ENCODE results near the gene FBXW12. TPM values are rescaled to one million over a fixed set of nuclear protein-coding genes. Genes with fewer than 3 reads are reported as not detected.

Gene FBXW12
- total RNA-seq, 4 donors from 2014 or later = not detected

GRCh38 chr3:48338635-48339034 lies 33.4 kb upstream of the FBXW12 start:
- Histone ChIP-seq H3K4me3 (no peak overlapping the region), H3K27me3 (no peaks in the 10 kb centered on the region), H3K9me3 (no peaks in the 10 kb centered on the region), H3K36me3 (no peaks in the 10 kb centered on the region), H3K27ac (no peak overlapping the region), H3K4me1 (no peaks in the 10 kb centered on the region)
- intact Hi-C loops (cut with DNase I; ENCODE audit: low total_unique reads) (no loop called here), in situ Hi-C loops (cut with MboI; ENCODE audit: low sequenced_read_pairs in 4 of 4) (no loop called here)
- no peak for DNase-seq
- ATAC-seq = no peak
- no peak for TF ChIP-seq POLR2A (IDR thresholded peaks at IDR 0.05)
- no peak for TF ChIP-seq CTCF (IDR thresholded peaks at IDR 0.05 in 4 of 5, conservative IDR thresholded peaks at IDR 0.05 in 1 of 5)

GRCh38 chr3:48343432-48343831 lies 28.6 kb upstream of the FBXW12 start:
- DNase-seq (no peak), ATAC-seq (no peak)
- H3K36me3 ChIP-seq = no peaks in the 10 kb centered on the region
- H3K27me3 ChIP-seq = no peaks in the 10 kb centered on the region
- in situ Hi-C loops (cut with MboI; ENCODE audit: low sequenced_read_pairs in 4 of 4) = no loop called here
- TF ChIP-seq POLR2A (IDR thresholded peaks at IDR 0.05) (no peak), CTCF (IDR thresholded peaks at IDR 0.05 in 4 of 5, conservative IDR thresholded peaks at IDR 0.05 in 1 of 5) (no peak)
- no peak overlapping the region for H3K27ac ChIP-seq
- no peaks in the 10 kb centered on the region for H3K4me1 ChIP-seq
- no peak overlapping the region for H3K4me3 ChIP-seq
- intact Hi-C loops (cut with DNase I; ENCODE audit: low total_unique reads) = no loop called here
- no peaks in the 10 kb centered on the region for H3K9me3 ChIP-seq

- Histone ChIP-seq H3K4me1 (no peaks in the 10 kb centered on the region), H3K36me3 (no peaks in the 10 kb centered on the region), H3K9me3 (no peaks in the 10 kb centered on the region), H3K4me3 (no peak overlapping the region), H3K27me3 (no peaks in the 10 kb centered on the region), H3K27ac (no peak overlapping the region)
- DNase-seq = no peak
- ATAC-seq = no peak
- TF ChIP-seq CTCF (IDR thresholded peaks at IDR 0.05 in 4 of 5, conservative IDR thresholded peaks at IDR 0.05 in 1 of 5) = no peak
- TF ChIP-seq POLR2A (IDR thresholded peaks at IDR 0.05) = no peak
- in situ Hi-C loops (cut with MboI; ENCODE audit: low sequenced_read_pairs in 4 of 4) = no loop called here
- intact Hi-C loops (cut with DNase I; ENCODE audit: low total_unique reads) = no loop called here
Measured at GRCh38 chr3:48344867-48345507, 27.0 kb upstream of the FBXW12 start.

GRCh38 chr3:48345946-48346572 lies 26.0 kb upstream of the FBXW12 start:
- no peak for DNase-seq
- intact Hi-C loops (cut with DNase I; ENCODE audit: low total_unique reads) (no loop called here), in situ Hi-C loops (cut with MboI; ENCODE audit: low sequenced_read_pairs in 4 of 4) (no loop called here)
- Histone ChIP-seq H3K27me3 (no peaks in the 10 kb centered on the region), H3K4me1 (no peaks in the 10 kb centered on the region), H3K27ac (no peak overlapping the region), H3K9me3 (no peaks in the 10 kb centered on the region), H3K4me3 (no peak overlapping the region), H3K36me3 (no peaks in the 10 kb centered on the region)
- TF ChIP-seq CTCF (IDR thresholded peaks at IDR 0.05 in 4 of 5, conservative IDR thresholded peaks at IDR 0.05 in 1 of 5) (no peak), POLR2A (IDR thresholded peaks at IDR 0.05) (no peak)
- ATAC-seq = no peak
